GM04504 (cell line): Measurements from ENCODE around the gene PTPRN2.
"Not testable (repeated sequence)": the region's sequence is repeated elsewhere in the genome, so short reads cannot be mapped to it uniquely, and the experiment has no call there.

Experiments
- DNase-seq: peaks from one replicate; pipeline ENCODE4 v3.0.0-alpha.2; 2012; ENCODE audit warnings: low read depth

The PTPRN2 gene

GRCh38 chr7:158050441-158050977 is 537.1 kb downstream of the PTPRN2 start:
- no peak for DNase-seq

DNA sequence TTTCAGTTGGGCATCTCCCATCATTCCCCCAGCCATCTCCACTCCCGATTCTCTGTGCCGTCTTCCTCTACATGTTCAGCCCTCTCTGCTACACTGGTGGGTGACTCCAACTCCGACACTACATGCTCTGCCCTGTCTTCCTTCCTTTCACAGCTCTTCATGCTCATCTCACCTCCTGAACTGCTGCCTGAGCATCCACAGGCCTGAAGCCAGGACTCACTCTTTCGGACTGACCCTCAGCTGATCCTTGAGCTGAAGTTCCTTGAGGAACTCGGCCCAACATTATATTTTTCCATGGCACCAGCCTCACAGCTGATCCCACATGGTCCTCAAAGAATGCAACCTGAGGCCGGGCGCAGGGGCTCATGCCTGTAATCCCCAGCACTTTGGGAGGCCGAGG is 538.4 kb downstream of the PTPRN2 start:
- DNase-seq: no peak

- DNase-seq: no peak
Measured at GRCh38 chr7:158048569-158048968, 539.1 kb downstream of the PTPRN2 start.

- DNase-seq: no peak
Measured at GRCh38 chr7:158047391-158048059, 540.1 kb downstream of the PTPRN2 start.

GRCh38 chr7:158046246-158046645 is 541.4 kb downstream of the PTPRN2 start:
- not testable (repeated sequence) for DNase-seq

DNA sequence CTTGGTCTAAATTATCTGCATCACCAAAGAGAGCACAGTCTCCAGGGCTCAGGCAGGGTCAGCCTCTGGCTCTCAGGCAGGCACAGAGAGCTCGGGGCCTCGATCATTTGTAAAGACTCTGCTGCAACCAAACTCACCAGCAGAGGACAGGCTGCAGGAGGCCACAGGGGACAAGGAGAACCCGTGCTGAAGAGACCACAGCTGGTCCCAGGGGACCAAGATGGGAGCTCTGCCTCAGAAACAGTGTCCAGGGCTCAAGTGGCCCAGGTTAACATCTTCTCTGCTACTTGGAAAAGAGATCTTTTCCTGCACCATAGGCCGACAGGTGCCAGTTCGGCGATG is 543.2 kb downstream of the PTPRN2 start:
- no peak for DNase-seq

DNA sequence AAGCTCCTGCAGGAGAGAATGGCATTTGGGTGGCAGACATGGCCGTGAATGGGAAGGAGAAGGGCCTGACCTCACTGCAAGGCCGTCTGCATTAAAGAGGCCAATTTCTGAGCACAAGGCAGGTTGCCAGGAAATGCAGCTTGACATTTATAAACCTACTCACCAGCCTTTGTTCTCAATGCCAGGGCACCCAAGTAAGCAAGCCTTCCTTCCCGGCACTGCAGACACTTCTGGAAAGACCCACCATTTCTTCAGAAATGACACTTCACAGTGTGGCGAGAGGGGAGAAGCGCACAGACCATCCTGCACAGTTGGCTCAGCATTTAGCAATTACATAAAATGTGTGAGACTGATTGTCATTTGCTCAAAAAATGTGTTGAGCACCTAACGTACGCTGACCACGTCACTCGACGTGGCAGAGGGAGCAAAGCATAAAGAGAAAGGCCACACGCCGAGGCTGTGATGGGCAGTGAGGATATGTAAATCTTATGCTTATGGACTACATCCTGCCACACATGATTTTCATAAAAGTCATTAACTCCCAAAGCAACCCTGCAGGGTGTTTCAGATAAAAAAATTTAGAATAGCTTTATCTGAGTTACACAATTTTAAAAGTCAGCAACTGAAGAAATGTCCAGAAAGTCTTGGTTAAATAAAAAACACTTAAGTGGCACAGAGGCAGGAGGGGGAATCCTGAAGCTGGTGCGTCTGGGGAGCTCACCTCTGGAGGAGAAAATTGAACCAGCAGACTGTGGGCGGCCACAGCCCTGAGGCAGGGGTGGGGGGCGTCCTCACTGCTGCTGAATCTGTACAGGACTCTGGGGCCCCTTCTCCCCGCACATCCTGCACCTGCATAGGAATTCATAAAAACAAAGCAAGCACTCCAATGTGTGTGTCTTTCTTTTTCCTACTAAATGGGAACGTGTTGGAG is 543.8 kb downstream of the PTPRN2 start:
- no peak for DNase-seq

DNA sequence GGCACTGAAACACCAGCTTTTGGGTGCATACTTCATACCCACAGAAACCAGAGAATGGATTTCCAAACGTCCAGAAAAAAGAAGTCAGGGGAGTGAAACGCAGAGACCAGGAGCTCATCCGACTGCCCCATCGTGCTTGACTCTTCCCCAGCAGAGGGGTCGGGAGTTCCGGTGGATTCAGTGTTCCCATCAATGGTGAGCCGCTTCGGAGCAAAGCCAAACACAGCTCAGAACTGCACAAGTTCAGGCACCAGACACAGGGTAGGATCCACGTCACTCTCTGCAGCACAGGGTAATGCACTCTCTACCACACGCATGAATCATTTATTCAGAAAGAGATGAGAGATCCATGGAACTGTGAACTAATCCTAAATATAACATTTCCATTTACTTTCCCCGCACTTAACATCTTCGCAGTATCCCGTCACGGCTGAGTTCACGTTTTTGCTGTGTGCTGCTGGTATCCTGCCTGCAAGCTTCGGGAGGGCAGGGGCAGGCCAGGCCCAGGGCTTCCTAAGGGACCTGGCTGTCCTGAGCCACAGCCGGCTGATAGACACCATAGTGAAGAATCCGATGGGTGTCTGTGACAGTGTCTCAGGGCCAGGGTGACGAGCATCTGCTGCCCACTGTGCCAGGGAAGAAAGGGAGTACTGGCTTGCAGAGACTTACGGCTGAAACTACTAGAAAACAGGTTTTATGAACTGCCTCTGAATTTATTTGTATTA is 545.3 kb downstream of the PTPRN2 start:
- DNase-seq: no peak

GRCh38 chr7:158040199-158040598 is 547.4 kb downstream of the PTPRN2 start:
- no peak for DNase-seq

DNA sequence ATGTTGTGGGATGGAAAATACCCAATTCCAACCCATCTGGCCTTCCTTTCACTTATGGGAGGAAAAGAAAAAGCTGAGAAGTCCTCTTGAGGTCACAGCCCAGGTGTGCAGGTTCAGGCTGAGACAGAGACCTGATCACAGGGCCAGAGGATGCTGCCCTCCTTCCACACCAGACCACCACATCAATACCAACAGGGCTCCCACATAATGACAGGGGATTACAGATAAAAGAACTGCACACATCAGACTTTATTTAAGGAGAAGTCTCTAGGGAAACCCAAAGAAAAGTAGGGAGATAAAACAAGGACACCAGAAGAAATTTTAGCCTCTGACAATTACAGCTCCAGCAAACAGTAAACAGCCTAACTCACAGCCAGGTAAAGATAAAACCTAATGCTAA is 548.4 kb downstream of the PTPRN2 start:
- no peak for DNase-seq

GRCh38 chr7:158037211-158037610 is 550.4 kb downstream of the PTPRN2 start:
- DNase-seq: no peak

DNA sequence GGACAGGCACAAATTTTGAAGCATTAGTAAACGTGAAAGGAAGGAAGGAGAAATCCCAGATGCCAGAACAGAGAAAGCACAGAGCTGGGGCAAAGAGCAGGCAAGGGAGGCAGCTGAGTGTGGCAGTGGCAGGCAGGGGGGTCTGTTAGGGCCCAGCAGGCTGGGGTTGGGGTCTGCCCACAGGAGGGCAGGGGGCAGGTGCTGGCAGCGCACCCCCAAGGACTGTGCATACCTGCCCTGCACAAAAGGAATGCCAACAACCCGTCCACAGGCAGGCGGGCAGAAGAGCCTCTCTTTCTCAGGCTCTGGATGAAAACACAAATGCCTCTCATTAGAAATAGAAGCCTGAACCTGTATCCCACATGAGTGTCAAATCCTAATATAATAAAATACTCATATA is 552.3 kb downstream of the PTPRN2 start:
- DNase-seq: no peak

DNA sequence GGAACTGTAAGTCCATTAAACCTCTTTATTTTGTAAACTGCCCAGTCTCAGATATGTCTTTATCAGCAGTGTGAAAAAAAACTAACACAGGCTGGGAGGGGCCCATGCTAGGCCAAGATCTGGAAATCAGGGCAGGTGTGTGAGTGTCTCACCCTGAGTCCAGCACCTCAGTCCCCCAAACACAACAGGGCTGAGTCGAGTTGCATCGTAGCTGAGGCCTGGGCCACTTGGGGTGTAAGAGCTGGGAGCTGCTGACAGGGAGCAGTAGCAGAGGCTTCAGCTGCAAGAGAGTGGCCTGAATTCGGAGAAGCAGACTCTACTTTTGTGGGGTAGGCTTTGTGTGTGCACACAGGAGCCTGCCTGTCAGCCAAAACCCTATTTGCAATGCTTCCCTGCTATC is 553.1 kb downstream of the PTPRN2 start:
- DNase-seq: no peak

- not testable (repeated sequence) for DNase-seq
Measured at GRCh38 chr7:158033925-158034324, 553.7 kb downstream of the PTPRN2 start.

DNA sequence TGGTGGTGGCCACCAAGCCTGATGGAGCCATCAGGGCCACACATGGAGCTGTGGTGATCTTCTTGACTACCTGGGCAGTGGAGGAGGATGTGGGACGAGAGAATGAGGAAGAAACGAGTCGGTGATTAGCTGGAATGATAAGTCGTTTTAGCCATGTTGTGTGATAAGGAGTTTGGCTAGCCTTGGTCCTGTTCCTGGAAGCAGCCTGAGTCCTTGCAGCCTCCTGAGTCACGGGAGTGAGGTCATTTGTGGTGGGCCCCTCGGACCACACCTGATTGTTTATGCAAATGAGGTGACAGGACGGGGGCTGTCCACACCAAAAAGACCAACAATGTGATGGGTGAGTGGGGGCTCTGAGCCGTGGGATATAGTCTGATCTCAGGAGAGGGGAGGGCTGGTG is 554.4 kb downstream of the PTPRN2 start:
- no peak for DNase-seq

GRCh38 chr7:158032561-158033115 is 555.0 kb downstream of the PTPRN2 start:
- no peak for DNase-seq

DNA sequence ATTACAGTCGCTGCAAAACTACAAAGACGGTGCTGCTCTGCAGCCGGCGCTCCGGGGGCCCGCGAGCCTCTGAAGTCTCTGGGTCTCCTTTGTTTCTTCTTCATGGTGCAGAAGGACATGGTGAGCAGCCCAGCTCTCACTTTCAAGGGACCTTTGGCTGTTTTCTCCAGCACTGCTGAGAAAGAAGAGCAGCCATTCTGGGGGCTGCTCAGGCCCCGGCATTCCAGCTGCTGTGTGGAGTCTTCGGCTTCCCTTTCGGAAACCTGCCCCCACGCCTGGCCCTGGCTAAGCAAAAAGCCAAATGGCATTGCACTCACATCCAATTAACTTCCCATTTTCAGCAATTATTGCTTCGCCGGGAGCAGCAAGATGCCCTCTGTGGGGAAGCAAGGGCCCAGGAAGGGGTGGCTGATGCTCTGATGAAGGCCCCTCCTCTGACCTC is 555.7 kb downstream of the PTPRN2 start:
- DNase-seq: no peak

DNA sequence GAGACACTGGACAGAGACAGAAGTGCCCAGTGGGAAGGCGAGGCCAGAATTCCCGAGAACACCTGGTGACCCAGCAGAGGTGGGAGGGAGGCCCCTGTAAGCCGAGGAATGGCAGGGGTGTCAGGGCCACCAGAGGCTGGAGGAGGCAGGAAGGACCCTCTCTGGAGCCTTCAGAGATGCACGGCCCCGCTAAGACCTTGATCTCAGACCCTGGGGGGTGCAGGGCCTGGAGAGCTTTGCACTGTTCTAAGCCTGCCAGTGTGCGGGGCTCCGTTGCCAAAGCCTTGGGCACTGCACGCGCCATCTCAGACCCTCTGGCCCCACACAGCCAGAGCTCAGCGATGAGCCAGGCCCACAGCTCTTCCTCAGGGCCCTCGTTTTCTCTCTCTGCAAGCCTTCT is 557.1 kb downstream of the PTPRN2 start:
- DNase-seq: no peak

DNA sequence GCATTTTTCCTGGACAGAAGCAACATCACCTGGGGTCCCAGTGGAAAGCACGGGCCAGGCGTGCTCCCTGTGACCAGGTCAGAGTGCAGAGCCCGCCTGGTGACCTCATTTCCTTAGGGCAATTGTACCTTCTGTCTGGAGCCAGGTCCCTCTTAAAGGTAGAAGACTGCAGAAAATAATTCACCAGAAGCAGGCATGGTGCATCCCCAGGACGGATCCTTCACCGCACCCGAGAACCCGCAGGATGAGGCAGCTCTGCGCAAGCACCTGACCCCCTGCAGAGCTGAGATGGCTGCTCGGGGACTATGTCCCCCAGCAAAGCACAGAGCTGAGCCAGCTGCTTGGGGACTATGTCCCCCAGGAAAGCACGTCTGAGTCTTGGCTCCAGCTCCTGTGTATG is 557.6 kb downstream of the PTPRN2 start:
- no peak for DNase-seq

- DNase-seq: no peak
Measured at GRCh38 chr7:158029509-158029908, 558.1 kb downstream of the PTPRN2 start.

DNA sequence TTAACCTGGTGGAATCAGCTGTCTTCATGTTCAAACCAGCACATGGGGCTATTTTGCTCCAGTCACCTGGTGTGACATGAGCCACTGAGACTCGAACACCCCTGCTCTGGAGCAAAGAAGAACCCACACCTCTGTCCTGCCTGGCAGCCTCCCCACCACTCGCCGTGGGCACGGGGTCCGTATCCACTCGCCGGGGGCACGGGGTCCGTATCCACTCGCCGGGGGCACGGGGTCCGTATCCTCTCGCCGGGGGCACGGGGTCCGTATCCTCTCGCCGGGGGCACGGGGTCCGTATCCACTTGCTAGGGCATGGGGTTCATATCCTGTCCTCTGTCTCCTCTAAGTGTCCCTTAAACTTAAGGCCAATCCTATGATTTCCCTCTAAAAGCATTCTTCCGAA is 558.7 kb downstream of the PTPRN2 start:
- DNase-seq: no peak

GRCh38 chr7:158028290-158028941 is 559.2 kb downstream of the PTPRN2 start:
- DNase-seq: no peak
